ENCODE measurements around the gene AFAP1.

Gene AFAP1

GRCh38 chr4:7955393-7955792, 15.7 kb upstream of the AFAP1 start (continued):
- TF ChIP-seq ZNF148 (tag by site-specific recombination; IDR thresholded peaks at IDR 0.05; ENCODE audit: borderline replicate concordance) (no peak), ZNF37A (tag by site-specific recombination; IDR thresholded peaks at IDR 0.05) (no peak), ZSCAN18 (tag by site-specific recombination; IDR thresholded peaks at IDR 0.05) (no peak), ZNF416 (tag by site-specific recombination; IDR thresholded peaks at IDR 0.05) (no peak)

- ChIA-PET POLR2A (interaction anchor here (1.5 kb wide), 1 partner anchor 13 kb away, joined by 5 read pairs; the partner anchor contains the start of gene AFAP1), CTCF (no interaction called here)
- TF ChIP-seq ZNF837 (tag by site-specific recombination; IDR thresholded peaks at IDR 0.05): no peak
- TF ChIP-seq ZBTB8A (tag by site-specific recombination; IDR thresholded peaks at IDR 0.05): no peak
- no peak for TF ChIP-seq ZNF274 (IDR thresholded peaks at IDR 0.05; ENCODE audit: low read length)
- TF ChIP-seq ZNF274 (tag by site-specific recombination; IDR thresholded peaks at IDR 0.05; ENCODE audit: borderline replicate concordance): no peak
- no peak for TF ChIP-seq HOXC10 (CRISPR knock-in tag; IDR thresholded peaks at IDR 0.05)
- TF ChIP-seq ZNF48 (tag by site-specific recombination; IDR thresholded peaks at IDR 0.05): no peak
- no peak for TF ChIP-seq ZNF23 (tag by site-specific recombination; IDR thresholded peaks at IDR 0.05; ENCODE audit: borderline replicate concordance)
- TF ChIP-seq ZNF214 (tag by site-specific recombination; IDR thresholded peaks at IDR 0.05; ENCODE audit: borderline replicate concordance): no peak
- no peak for TF ChIP-seq ZBTB11 (tag by site-specific recombination; conservative IDR thresholded peaks at IDR 0.05; ENCODE audit: low read depth)
- TF ChIP-seq KLF1 (tag by site-specific recombination; IDR thresholded peaks at IDR 0.05): no peak
- no peaks in the 10 kb centered on the region for H3K9me3 ChIP-seq (ENCODE audit: control insufficient read depth, insufficient read depth, low read depth, low read length)
- H3K4me1 ChIP-seq (ENCODE audit: control insufficient read depth, insufficient read depth, low read length): no peaks in the 10 kb centered on the region
- H3K4me3 ChIP-seq (ENCODE audit: low read depth, low read length): no peak overlapping the region
- H3K27ac ChIP-seq (ENCODE audit: extremely low read depth, low read depth, low read length): no peak overlapping the region
- H3K36me3 ChIP-seq (ENCODE audit: control insufficient read depth in 2 of 2, insufficient read depth in 1 of 2, low read length in 2 of 2): no peaks in the 10 kb centered on the region
Observed at GRCh38 chr4:7952615-7953014, 13.0 kb upstream of the AFAP1 start.

GRCh38 chr4:7950301-7951092, 10.8 kb upstream of the AFAP1 start:
- Histone ChIP-seq H3K36me3 (ENCODE audit: control insufficient read depth in 2 of 2, insufficient read depth in 1 of 2, low read length in 2 of 2) (no peaks in the 10 kb centered on the region), H3K27ac (ENCODE audit: extremely low read depth, low read depth, low read length) (no peak overlapping the region), H3K4me1 (ENCODE audit: control insufficient read depth, insufficient read depth, low read length) (no peaks in the 10 kb centered on the region), H3K9me3 (ENCODE audit: control insufficient read depth, insufficient read depth, low read depth, low read length) (no peaks in the 10 kb centered on the region), H3K4me3 (ENCODE audit: low read depth, low read length) (no peak overlapping the region)
- TF ChIP-seq ZNF843 (tag by site-specific recombination; IDR thresholded peaks at IDR 0.05) (no peak), ZNF585B (tag by site-specific recombination; IDR thresholded peaks at IDR 0.05) (no peak), GLI4 (tag by site-specific recombination; IDR thresholded peaks at IDR 0.05) (no peak), ZFP3 (tag by site-specific recombination; IDR thresholded peaks at IDR 0.05; ENCODE audit: low read depth) (no peak), ZNF239 (tag by site-specific recombination; IDR thresholded peaks at IDR 0.05) (no peak), ZNF792 (tag by site-specific recombination; IDR thresholded peaks at IDR 0.05) (no peak), ZNF791 (tag by site-specific recombination; IDR thresholded peaks at IDR 0.05) (no peak), KLF10 (tag by site-specific recombination; IDR thresholded peaks at IDR 0.05) (no peak), ZNF302 (tag by site-specific recombination; IDR thresholded peaks at IDR 0.05; ENCODE audit: low read depth) (no peak), ZNF660 (tag by site-specific recombination; IDR thresholded peaks at IDR 0.05) (no peak), ZNF391 (tag by site-specific recombination; IDR thresholded peaks at IDR 0.05; ENCODE audit: borderline replicate concordance, low read depth) (no peak), ZNF449 (tag by site-specific recombination; IDR thresholded peaks at IDR 0.05) (no peak)
- ChIA-PET POLR2A (no interaction called here), CTCF (no interaction called here)
